GM21381 (cell line): ENCODE results near the gene NSDHL.

Source experiments
- ATAC-seq: cut with Tn5 transposase; IDR thresholded peaks from one replicate; pipeline ENCODE4 v1.9.1; 2021; ENCODE audit warnings: mild to moderate bottlenecking, moderate library complexity; ENCODE audit not compliant: unreplicated experiment

NSDHL gene

DNA sequence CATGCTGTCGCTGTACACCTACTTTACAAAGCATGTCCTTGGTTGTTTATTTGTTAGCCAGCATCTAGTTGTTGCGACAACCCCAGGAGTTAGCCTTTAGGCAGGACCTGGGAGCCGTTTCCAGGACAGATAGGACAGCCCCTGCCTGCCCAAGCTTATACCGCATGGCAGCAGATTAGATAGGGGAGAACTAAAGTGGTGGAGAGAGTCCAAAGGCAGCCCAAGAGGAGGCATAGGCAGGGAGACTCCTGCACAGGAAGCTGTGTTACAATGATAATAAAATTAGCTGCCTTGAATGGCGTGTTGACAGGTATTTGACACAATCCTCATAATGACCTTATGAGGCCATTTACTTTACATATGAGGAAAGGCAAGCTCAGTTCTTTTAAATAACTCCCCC lies 13.0 kb downstream of the NSDHL start:
- no peak for ATAC-seq

DNA sequence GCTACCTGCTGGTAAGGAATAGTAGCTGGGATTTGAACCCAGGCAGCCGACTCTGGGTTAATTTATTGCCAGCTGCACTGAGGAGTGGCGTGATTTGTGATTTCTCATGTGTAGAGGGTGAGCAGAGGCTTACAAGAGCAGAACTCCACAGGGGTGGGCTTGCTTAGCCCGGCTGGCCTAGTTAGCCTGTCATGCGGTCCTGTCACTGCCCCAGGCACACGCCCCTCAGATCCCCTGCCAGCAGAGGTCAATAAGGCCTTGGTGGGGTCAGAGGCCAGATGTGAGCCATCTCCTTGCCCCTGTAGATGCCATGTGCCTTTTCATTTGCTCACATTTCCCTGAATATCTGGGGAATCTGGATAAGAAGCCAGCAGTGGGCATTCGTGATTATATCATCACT lies 13.4 kb downstream of the NSDHL start:
- ATAC-seq: no peak

DNA sequence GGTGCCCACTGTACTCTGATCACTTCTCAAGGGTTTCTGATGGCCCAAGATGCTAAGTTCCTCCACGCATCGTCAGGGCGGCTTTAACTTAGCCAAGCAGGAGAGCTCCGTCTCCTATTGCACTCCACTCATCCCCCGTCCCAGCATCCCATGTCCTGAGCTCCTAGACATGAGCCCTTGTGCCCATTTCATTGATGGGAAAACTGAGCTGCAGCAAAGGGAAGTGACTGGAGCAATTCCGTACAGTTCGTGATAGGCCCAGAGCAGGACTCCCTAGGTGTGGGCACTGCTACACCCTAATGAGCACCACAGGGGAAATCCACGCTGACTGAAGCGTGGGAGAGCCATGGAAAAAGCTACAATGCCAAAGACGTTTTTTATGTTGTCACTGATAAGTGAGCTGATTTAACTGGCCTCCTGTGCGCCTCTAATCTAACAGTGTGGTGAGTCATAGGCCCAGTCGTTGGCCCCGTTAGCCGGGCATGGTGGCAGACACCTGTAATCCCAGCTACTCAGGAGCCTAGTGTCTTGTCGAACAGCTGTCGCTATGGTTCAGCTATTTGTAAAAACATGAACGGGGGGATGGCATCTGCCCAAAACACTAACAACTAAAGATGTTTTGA lies 14.9 kb downstream of the NSDHL start:
- no peak for ATAC-seq

DNA sequence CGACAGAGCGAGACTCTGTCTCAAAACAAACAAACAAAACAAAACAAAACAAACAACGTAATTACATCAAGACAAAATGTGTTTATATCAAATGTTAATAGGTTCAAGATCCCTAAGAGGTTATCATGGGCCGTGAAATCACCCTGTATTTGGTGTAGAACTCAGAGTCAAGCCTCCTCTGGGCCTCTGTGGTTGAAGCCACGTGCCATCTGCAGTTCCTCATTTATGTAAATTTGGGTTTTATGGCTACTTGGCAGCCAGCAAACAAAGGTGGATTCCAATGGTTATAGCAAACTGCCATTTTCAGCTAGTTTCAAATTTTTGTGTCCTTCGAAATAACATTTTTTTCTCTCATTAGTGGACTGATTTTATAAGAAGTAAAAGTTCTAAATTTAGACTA lies 16.4 kb downstream of the NSDHL start:
- ATAC-seq: no peak

DNA sequence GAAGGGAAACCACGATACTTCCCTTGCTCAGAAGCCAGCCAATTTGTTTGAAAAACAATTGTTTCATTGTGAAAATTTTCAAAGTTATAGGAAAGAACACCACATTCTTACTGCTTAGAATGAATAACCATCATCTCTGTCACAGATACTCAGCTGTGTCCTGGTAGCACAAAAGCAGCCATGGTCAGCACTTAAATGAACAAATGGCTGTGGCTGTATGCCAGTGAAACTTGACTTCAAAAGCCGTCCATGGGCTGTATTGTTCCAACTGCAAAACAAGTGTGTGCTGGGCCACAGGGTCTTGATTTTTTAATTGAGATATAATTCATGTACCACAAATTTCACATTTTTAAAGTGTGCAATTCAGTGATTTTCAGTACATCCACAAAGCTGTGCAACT lies 19.6 kb downstream of the NSDHL start:
- ATAC-seq: no peak

DNA sequence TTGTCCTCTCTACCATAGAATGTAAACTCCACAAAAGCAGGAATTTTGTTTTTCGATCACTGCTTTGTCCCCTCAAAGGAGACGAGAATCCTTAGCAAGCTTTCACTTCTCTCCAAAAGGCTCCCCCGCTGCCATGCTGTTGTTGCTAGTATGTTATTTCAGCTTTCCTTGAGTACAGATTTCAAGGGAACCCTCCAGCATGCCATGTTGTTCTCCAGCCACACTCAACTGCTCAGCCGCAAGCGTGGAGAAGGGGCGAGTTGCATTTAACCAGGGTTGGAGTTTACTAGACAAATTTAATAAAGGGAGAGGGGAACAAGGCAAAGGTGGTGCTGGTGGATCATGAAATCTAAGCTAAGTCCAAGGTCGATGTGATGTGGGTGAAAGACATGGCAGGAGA lies 23.1 kb downstream of the NSDHL start:
- ATAC-seq: no peak

DNA sequence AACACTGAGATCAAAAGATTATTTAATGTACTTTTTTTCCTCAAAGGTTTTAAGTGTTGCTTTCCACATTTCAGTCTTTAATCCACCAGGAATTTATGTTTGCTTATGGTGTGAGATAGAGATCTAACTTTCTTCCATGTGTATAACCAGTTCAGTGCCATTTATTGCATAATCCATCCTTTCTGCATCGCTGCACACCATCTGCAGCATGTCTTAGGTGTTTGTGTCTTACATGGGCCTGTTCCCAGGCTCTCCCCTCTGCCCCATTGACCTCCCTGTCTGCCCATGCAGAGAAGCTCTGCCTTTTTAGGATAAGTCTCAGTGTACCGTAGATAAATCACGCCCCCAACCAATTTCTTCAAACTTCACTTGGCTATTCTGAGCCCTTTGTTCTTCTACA lies 30.3 kb downstream of the NSDHL start:
- ATAC-seq: no peak

DNA sequence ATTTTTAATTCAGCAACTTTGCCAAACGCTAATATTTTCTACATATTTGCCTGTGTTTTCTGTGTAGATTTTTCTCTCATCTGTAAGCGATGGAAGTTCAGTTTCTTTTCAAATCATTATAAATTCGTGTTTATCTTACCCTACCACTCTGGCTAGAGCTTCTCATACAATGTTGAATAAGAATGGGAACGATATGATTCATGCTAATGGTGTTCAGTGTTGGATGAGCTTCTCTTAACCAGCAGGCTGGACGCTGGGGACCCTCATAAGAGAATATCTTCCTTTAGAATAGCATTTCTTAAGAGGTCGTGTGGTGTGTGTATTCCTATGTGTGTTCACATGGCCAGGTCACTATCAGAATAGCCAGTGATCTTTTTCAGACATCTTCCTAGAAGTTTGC lies 31.0 kb downstream of the NSDHL start:
- no peak for ATAC-seq

DNA sequence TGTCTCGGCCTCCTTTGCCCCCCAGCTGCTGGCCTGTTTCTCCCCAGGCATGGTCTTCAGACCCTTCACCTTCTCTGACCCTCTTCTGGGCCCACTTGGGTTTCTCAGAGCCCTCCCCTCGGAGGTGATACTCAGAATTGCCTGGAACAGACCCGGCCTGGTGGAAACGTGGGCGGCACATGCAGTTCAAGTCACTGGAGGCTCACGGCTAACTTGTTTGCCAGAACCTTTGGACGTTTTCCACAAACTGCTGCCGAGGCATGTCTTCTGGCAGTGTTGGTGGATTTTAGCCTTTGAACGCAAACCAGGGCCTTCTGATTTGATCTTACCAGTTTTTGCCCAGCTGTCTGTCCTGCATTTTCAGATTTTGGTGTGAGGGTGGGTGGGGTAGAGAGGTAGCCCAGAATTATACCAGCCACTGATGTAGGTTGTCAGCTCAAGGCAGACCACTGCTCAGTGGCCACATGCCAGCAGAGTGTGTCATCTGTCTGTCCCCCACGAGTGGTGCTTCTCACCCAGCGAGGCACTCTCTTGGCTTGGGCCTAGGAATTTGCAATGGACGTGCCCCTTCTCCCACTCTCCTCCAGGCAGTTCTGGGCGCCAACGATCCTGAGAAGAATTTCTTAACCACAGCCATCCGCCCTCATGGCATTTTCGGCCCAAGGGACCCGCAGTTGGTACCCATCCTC lies 34.5 kb downstream of the NSDHL start:
- no peak for ATAC-seq

DNA sequence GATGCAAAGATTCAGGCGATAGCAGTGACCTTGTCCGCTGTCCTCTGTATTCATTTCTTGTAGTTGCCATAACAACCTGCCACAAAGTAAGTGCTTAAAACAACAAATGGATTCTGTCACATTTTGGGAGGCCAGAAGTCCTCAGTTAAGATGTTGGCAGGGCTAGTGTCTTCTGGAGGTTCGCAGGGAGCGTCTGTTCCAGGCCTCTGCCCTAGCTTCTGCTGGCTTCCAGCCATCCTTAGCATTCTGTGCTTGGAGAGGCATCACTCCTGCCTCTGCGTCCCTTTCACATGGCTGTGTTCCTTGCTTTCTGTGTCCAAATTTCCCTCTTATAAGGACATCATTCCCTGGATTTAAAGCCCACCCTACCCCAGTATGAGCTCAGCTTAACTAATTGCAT lies 35.5 kb downstream of the NSDHL start:
- ATAC-seq: no peak

DNA sequence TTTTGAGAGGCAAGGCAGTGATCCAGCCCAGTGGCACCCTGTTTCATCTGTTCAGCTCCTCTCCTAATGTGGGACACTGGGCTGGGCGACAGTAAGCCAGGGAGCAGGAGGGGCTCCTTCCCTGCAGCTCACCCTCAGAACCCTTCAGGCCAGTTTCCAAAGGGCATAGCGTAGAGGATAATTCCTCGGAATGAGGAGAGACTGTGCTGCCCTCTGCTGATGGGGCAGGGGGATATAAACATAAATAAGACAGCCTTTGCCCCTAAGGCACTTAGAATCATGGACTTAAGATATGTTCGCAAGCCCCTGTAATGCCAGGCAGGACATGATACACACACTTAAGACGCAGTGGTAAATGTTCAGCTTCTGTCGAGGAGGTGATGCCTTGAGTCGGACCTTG lies 39.1 kb downstream of the NSDHL start:
- ATAC-seq: no peak

DNA sequence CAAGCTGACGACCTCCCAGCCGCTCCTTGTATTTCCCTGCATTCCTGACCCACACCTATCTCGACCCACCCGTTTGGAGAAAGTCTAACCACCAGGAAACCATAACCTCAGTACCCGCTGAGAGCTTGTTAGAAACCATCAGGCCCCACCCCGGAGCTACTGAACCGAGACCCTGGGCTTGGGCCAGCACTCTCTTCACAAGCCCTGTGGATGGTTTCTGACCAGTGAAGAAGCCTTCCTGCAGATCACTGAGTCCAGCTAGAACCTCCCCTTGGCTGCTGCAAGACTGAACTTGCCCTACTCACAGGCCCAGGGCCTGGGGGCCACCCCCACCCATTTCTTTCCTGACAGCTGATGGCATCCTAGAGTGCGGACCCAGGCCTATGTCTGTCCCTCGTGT lies 40.4 kb downstream of the NSDHL start:
- ATAC-seq: no peak

DNA sequence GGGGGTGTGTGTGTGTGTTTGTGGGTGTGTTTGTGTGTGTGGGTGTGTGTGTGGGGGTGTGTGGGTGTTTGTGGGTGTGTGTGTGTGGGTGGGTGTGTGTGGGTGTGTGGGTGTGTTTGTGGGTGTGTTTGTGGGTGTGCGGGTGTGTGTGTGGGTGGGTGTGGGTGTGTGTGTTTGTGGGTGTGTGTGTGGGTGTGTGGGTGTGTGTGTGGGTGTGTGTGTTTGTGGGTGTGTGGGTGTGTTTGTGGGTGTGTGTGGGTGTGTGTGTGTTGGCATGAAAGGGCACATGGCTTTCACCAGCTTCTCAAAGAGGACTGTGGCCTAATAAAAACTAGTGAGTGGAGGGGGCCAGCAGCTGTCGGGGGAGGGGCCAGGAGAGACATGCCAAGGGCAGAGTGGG lies 41.7 kb downstream of the NSDHL start:
- ATAC-seq: no peak

DNA sequence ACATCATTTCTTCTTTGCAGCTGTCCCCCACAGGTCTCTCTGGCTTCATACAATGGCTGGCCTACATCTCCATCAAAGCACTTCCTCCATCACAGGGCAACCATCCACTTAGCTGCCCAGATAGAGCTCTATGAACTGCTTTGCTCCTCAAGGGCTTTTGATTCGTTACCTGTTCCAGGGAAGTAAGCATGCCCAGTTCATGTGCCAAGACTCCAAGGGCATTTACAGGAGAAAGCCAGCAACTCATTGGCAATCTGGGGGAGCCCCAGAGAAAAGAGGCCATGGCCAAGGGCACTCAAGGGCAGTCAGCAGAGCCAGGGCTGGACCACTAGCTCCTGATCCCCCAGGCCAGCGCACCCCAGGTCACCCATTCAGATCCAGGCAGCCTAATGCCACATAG lies 42.5 kb downstream of the NSDHL start:
- no peak for ATAC-seq

DNA sequence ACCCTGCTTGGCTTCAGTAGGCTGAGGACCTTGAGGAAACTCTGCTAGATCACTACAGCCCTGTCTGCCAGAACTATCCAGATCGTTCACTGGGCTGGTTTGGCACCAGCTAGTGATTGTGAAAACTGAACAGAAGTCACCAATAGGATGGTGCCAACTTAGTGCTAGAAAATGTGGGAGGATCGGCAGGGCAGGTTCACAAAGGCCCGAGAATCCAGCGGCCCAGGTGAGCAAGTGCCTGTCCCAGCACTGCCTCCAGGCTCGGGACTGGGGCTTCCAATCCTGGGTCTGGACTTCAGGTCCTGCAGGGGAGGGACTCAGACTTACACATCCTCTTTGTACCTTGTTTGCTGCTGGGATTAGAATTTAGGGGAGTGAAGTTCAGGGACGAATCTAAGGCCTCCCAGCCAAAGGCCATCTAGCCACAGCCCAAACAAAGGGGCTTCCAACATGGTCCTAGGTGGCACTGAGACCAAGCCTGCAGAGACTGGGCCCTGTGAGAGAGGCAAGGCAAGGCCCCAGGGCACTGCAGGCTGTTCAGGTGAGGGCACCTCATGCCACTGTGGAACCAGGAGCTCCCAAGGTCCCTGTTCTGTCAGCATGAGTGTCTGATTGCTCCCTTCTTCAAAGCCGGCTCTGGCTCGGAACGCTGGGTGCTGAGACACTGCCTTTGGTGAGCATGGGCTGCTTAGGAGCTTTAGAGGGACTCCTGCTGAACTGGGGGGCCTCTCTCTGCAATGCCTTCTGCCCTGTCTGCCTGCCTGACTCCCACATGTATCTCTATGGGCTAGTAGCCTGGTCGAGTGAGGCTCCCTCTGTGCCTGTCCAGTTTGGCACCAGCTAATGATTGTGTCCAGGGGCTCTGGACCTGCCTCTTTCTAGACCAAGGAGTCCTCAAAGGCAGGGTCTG lies 46.3 kb downstream of the NSDHL start:
- ATAC-seq: no peak

DNA sequence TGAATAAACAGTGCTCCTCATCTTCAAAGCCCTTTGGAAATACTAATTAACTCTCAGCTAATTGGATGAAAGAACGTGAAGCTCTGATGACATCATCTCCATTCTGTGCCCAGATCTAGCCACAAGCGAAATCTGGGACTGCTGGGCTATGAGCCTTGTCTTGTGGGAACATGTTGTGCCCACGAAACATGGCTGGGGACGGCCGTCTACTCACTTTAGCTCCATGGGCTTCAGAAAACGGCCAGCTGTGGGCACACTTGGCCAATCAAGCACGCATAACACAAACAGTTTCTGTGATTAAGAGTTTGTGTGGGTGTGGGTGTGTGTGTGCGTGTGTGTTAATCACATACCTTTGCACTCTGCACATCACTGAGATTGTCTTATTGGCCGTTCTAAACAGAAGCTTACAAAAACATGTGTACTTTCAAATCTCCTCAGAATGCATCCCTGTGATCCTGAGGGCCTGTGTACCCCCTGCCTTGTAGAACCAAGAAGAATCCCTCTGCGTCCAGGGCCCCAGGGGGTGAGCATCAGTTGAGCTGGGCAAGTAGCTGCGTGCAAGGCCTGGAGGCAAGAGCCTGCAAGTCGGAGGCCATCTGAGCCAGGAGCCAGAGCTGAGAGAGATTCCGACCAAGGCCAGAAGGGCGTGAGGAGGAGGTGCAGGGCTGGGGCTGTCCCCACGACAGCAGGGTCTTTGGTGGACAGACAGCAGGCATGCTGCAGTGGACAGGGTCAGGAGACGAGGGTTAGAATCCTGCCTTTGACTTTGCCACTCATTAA lies 48.3 kb downstream of the NSDHL start:
- ATAC-seq: no peak

DNA sequence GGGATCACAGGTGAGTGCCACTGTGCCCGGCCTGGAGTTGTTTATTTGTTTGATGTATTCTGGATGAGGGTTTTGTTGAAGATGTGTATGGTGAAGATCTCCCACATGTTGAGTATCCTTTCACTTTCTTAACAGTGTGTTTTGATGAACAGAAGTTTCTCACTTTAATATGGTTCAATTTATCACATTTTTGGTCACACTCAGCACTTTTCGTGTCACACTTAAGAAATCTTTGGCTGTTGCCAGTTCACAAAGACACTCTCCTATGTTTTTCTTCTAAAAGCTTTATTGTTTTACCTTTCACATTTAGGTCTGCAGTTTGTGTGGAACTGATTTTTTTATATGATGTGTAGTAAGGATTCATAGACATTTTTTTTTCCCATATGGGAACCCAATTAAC lies 50.4 kb downstream of the NSDHL start:
- no peak for ATAC-seq

DNA sequence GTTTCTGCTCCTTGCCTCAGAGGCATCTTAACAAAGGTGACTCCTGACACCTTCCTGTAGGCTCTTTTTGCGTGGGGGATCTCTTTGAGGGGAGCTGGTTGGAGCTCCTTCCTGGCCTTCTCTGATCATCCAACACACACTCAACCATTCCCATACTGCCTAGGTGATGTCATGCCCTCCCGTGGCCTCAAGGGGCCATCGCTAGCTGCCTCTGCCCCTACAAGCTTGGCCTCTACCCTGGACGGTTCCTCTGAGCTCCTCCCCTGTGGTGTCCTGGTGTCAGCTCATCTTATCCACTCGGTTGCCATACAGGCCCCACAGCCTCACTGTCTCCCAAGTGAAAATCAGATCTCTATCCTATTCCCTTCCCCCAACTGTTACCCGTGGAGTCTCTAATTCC lies 53.3 kb downstream of the NSDHL start:
- no peak for ATAC-seq

DNA sequence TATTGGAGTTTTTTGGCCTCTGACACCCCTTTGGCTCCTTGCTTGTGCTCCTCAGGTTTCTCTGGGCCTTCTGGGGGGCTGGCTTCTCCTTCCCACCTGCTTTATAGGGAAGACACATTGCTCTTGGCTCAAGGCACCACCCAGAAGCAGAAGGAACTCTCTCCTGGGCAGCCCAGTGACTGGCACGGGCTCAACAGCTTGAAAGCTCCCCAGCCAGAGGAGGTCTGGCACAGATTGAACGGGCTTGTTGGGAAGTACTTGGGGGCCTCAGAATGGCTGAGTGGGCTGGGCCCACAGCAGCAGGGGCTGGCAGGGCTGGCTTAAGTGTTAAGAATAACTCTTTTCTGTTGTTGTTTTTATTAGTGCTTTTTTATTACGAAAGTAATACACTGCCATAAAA lies 55.9 kb downstream of the NSDHL start:
- no peak for ATAC-seq

DNA sequence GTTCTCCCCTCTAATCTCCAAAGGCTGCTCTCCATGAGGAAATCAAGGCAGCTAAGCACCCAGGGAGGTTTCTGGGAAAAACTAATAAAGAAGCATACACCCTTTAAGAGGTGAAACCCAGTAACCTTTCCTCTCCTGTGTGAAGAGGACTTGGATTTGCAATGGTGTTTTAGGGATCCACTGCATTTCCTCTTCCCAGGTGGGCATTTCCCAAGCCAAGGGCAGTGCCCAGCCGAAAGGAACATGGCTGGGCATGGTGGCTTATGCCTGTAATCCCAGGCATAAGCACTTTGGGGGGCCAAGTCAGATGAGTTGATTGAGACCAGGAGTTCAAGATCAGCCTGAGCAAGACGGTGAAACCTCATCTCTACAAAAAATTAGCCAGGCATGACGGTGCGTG lies 61.6 kb downstream of the NSDHL start:
- ATAC-seq: no peak
